Ascending aorta (tissue), 2 donors: ENCODE results near the gene HERC3. TPM values are rescaled to one million over a fixed set of nuclear protein-coding genes. Genes with fewer than 3 reads are reported as not detected.

Experiments used
- DNase-seq, 2 donors: peaks; one replicate each; pipeline ENCODE4 v3.0.0-alpha.2; 2019; ENCODE audit warnings: low spot score in 2 of 2
- H3K27ac ChIP-seq, 2 donors: fragments of 200-600 bp; sonication (generic); one replicate each; pipeline ENCODE4 v1.5.1; 2016 to 2017; ENCODE audit warnings: mild to moderate bottlenecking in 1 of 2
- H3K27me3 ChIP-seq: fragments of 200-600 bp; sonication (generic); one replicate; pipeline ENCODE4 v1.5.1; 2017
- H3K36me3 ChIP-seq, 2 donors: fragments of 200-600 bp; sonication (generic); one replicate each; pipeline ENCODE4 v1.5.1; 2016
- H3K4me1 ChIP-seq, 2 donors: fragments of 200-600 bp; sonication (generic); one replicate each; pipeline ENCODE4 v1.5.1; 2016 to 2017; ENCODE audit warnings: mild to moderate bottlenecking in 1 of 2
- H3K4me3 ChIP-seq, 2 donors: fragments of 200-600 bp; sonication (generic); one replicate each; pipeline ENCODE4 v1.5.1; 2016 to 2017; ENCODE audit warnings: mild to moderate bottlenecking in 1 of 2
- H3K9me3 ChIP-seq, 2 donors: fragments of 200-600 bp; sonication (generic); one replicate each; pipeline ENCODE4 v1.5.1; 2016
- CTCF ChIP-seq, 3 experiments: fragments of 200-600 bp in 2 of 3; fragments of 450-650 bp in 1 of 3; sonication (generic) in 2 of 3; IDR thresholded peaks; one replicate each; pipeline ENCODE4 v1.5.1; 2016 to 2019; ENCODE audit warnings: antibody characterized with exemption in 3 of 3, mild to moderate bottlenecking in 1 of 3, moderate library complexity in 1 of 3
- intact Hi-C: fragments of 100-400 bp; cut with DNase I; formaldehyde crosslinking; loops from one replicate; pipeline ENCODE4 v1.15.1; 2023
- total RNA-seq: library from RNA; depleted of rRNA; stranded (reverse); fragments of >200 nt; gene quantifications from one replicate; pipeline ENCODE4 v1.1.0, GENCODE V29; 2016

Gene HERC3
- total RNA-seq, 1 donor from 2014 or later: 16.2 TPM

GRCh38 chr4:88744609-88745008, 152.3 kb downstream of the HERC3 start:
- no peak for DNase-seq

GRCh38 chr4:88745175-88745574, 152.9 kb downstream of the HERC3 start:
- no peaks in the 10 kb centered on the region for H3K9me3 ChIP-seq
- H3K4me3 ChIP-seq: no peak overlapping the region
- no peaks in the 10 kb centered on the region for H3K27me3 ChIP-seq
- no peak for DNase-seq
- intact Hi-C loops: no loop called here
- peaks cover 8 to 15% of the 10 kb centered on the region in 2 donors for H3K4me1 ChIP-seq
- no peak for TF ChIP-seq CTCF (IDR thresholded peaks at IDR 0.05)
- peaks cover 30 to 37% of the 10 kb centered on the region in 2 donors for H3K36me3 ChIP-seq
- H3K27ac ChIP-seq: peak overlapping the region; percentile 4 to 60

More at GRCh38 chr4:88744609-88745008, 152.3 kb downstream of the HERC3 start:
- Histone ChIP-seq H3K4me3 (no peak overlapping the region), H3K4me1 (peaks cover 8 to 15% of the 10 kb centered on the region in 2 donors), H3K36me3 (peaks cover 25 to 31% of the 10 kb centered on the region in 2 donors), H3K9me3 (no peaks in the 10 kb centered on the region), H3K27ac (peak overlapping the region; percentile 20 to 60), H3K27me3 (no peaks in the 10 kb centered on the region)
- TF ChIP-seq CTCF (IDR thresholded peaks at IDR 0.05): no peak
- intact Hi-C loops: no loop called here

- Histone ChIP-seq H3K4me1 (peaks cover 8 to 15% of the 10 kb centered on the region in 2 donors), H3K4me3 (no peak overlapping the region), H3K36me3 (peaks cover 35 to 41% of the 10 kb centered on the region in 2 donors), H3K27ac (peak overlapping the region; percentile 4 to 60), H3K27me3 (no peaks in the 10 kb centered on the region), H3K9me3 (no peaks in the 10 kb centered on the region)
- intact Hi-C loops: no loop called here
- no peak for TF ChIP-seq CTCF (IDR thresholded peaks at IDR 0.05)
- no peak for DNase-seq
Measured at GRCh38 chr4:88745581-88746163, 153.4 kb downstream of the HERC3 start.

- Histone ChIP-seq H3K36me3 (peaks cover 35 to 41% of the 10 kb centered on the region in 2 donors), H3K4me3 (no peak overlapping the region), H3K27me3 (no peaks in the 10 kb centered on the region), H3K27ac (peak overlapping the region; percentile 20 to 60), H3K9me3 (no peaks in the 10 kb centered on the region), H3K4me1 (peaks cover 8 to 15% of the 10 kb centered on the region in 2 donors)
- DNase-seq: no peak
- no peak for TF ChIP-seq CTCF (IDR thresholded peaks at IDR 0.05)
- intact Hi-C loops: no loop called here
Measured at GRCh38 chr4:88746206-88746605, 153.9 kb downstream of the HERC3 start.

GRCh38 chr4:88747351-88747750, 155.1 kb downstream of the HERC3 start:
- H3K9me3 ChIP-seq: no peaks in the 10 kb centered on the region
- no peak overlapping the region for H3K27ac ChIP-seq
- no peak overlapping the region for H3K4me3 ChIP-seq
- intact Hi-C loops: no loop called here
- TF ChIP-seq CTCF (IDR thresholded peaks at IDR 0.05): no peak
- no peak for DNase-seq
- H3K27me3 ChIP-seq: no peaks in the 10 kb centered on the region
- H3K36me3 ChIP-seq: peaks cover 35 to 41% of the 10 kb centered on the region in 2 donors
- peaks cover 8 to 17% of the 10 kb centered on the region in 2 donors for H3K4me1 ChIP-seq
